ENCODE data around the gene ST6GALNAC5.
"Not testable (repeated sequence)": the region's sequence is repeated elsewhere in the genome, so short reads cannot be mapped to it uniquely, and the experiment has no call there.

Gene ST6GALNAC5

DNA sequence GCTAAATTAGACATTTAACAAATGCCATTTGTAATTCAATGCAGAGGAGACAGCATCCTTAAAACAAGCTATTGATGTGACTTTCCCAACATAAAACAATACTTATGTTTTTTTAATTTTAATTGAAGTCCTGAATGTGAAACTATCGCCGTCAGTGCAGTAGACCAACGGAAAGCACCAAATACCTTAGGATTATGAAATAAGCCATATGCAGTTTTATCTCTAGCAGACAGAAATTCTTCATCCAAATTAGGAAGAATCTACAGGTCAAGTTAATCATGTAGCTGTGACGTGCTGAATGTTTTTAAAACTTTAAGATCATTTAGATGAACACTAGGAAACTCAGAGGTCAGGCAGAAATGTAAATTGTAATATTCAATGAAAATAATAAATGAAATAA is 714 bp upstream of the ST6GALNAC5 start:
- no peak for DNase-seq (ENCODE audit: low read depth)

DNA sequence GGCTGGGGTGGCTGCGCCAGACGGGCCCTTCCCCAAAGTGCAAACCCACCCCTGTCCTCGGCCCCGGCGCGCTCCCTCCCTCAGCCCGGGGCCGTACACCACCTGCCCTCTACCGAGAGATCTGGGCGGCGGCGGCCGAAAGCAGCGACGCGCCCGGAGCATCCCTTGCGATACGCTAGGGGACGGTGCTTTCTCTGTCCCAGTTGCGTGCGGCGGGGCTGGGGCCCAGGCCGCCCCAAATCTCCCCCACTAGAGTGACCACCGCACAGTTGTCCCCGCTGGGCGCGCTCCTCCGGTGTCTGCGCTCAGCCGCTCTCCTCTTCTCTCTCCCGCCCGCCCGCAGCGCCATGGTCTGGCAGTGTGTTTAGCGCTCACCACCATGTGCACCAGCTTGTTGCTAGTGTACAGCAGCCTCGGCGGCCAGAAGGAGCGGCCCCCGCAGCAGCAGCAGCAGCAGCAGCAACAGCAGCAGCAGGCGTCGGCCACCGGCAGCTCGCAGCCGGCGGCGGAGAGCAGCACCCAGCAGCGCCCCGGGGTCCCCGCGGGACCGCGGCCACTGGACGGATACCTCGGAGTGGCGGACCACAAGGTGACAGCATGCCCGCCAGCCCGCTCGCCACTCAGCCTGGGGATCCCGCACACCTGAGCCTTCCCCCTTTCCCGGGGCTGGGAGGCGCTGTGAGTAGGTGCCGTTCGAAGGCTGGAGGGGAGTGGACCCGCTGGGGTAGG is 1.0 kb downstream of the ST6GALNAC5 start:
- DNase-seq (ENCODE audit: low read depth), result peak; percentile 25

DNA sequence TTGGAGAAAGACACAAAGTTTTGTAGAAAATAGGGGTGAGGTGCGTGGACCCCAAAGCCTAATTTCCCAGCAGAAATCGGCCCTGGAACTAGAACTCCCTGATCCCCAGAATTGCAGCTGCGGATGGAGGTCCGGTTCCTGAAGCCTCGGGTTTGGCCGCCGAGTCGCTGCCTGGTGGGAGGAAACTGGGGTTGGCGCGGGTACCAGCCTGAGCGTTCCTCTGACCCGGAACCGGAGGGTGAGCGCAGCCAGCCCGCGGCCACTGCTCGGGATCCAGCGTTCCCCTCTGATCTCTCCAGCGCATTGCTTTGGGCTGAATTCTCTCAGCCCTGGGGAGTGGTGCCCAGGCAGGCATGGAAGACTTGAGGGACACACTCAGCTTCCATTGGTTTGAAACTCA is 1.6 kb downstream of the ST6GALNAC5 start:
- DNase-seq (ENCODE audit: low read depth), result no peak

- no peak for DNase-seq (ENCODE audit: low read depth)
Measured at GRCh38 chr1:76870037-76870436, 2.8 kb downstream of the ST6GALNAC5 start.

DNA sequence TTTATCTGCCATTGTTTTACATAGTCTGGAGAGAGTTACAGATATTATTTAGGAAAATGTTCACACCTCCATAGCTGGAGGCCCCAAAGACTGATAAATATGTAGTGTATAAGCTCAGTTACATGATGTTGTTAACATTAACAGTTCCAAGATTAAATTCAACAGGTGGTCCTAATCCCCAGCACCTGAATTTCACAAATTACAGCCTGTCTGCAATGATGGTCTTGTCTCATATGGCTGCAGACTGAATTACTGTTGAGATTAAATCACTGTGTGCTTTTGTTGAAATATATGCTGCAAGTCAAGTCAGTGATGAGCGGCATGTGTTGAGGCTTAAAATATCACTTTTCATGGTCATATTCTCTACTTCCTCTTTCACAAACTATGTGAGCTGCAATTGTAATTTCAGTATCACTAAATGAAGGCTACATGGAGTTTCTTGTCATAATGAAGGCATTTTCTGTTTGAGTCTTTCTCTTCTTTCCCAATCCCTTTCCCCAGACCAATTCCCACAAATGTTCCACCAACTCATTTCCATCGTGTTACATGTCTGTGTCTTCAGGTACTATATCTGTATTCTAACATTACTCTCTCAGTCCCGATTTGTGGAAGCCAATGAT is 4.2 kb downstream of the ST6GALNAC5 start:
- DNase-seq (ENCODE audit: low read depth), result no peak

DNA sequence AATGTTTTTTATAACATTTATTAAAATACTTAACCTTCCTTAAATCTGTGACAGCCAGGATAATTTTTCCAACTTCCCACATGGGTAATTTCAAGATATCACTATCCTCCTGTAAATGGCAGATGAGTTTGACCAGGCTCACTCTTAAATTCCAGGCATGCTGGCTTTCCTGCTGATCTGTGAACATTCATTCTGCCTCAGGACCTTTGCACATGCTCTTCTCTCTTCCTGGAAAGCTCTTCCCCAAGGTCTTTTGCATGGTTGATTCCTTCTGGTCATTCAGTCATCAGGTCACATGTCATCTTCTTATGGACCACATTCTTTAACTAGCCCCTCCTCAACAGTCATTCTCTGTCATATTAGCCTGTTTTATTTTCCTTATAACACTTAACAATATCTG is 5.7 kb downstream of the ST6GALNAC5 start:
- DNase-seq (ENCODE audit: low read depth), result no peak

DNA sequence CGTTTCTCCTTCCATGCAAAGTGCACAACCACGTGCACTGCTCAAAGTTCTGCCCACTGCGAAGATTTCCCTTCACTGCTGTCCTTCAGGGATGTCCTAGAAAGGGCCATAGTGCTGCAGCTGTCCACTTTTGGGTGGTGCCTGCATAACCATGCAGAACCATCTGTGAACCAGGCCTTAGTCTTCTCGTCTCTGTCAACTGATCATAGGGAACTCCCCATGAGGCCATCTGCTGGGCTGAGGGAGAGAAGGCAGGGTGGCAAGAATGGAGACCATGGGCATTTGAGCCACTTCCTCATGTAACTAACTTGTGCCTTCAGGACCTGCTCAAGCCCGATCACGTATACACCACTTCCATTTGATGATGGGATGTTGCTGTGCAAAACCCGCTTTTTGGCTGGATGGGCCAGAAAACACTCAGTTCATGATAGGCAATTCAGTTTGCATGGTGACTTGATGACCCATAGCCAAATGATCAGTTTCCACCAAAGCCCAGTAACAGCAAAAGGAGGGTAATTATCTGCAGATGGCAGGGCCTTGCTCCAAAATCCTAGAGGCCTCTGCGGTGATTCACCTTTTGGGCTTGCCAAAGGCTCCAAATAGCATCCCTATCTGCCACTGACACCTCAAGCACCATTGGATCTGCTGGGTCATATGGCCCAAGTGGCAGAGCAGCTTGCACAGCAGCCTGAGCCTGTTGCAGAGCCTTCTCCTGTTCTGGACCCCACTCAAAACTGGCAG is 9.5 kb downstream of the ST6GALNAC5 start:
- DNase-seq (ENCODE audit: low read depth), result no peak

DNA sequence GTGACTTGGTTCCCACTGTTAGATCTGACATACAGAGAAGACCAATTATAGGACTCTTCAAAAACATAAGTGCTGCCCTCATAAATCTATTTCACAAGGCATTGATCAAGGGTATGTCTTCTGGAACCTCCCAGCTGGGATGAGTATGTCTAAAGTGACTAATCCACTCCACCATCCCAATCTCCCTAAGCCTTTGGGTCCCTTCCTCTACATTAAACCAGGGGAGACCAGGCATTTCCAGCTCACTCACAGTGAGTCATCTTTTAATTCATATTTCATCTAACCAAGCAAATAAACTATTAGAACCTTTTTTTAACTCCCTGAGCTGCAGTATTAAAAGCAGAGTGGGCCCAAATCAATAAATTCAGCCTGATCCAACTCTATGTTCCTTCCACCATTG is 11.7 kb downstream of the ST6GALNAC5 start:
- DNase-seq (ENCODE audit: low read depth), result not testable (repeated sequence)

DNA sequence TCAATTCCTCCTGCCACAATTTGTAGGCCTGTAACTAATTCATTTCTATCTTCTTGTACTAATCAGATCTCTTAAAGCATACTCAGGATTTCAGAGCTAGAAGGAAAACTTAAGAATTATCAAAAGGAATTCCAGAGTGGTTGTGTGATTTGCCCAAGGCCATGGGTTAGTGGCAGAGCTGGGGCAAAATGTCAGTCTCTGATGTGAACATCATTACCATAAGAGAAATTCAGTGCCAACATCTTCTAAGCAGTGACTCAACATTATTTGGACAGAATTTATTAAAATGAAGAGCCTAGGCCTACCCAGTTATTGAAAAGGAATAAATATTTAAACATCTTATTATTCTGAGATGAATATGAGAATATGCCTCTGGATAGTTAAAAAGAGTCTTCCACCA is 14.5 kb downstream of the ST6GALNAC5 start:
- no peak for DNase-seq (ENCODE audit: low read depth)

DNA sequence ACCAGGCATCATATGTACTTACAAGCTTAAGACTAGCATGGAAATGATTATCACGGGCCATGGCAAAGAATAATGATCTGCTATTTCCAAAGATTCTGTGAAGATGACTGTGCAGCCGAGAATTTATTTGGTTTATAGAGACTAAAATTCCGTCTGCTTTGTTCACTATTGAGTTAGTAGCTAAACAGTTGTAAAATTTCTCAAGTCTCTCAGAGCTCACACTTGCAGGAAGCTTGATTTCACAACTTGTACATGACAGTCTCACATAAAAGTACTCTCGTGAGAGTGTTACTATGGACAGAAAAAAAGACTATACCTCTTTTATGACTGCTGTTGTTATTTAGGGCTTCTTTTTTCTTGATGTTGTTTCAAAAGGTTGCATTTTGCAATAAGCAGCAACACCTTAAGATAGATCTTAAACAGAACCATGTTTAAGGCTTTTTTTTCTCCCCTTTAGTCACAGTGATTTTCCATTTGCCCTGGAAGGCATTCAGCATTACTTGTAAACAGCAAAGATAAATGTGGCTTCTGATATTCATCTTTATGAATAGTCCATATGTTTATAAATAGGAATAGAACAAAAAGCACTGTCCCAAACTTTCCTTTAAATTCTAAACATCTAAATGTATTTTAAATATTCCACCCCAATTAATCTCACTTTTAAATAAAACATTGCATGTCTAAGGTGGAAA is 24.8 kb downstream of the ST6GALNAC5 start:
- DNase-seq (ENCODE audit: low read depth), result no peak

DNA sequence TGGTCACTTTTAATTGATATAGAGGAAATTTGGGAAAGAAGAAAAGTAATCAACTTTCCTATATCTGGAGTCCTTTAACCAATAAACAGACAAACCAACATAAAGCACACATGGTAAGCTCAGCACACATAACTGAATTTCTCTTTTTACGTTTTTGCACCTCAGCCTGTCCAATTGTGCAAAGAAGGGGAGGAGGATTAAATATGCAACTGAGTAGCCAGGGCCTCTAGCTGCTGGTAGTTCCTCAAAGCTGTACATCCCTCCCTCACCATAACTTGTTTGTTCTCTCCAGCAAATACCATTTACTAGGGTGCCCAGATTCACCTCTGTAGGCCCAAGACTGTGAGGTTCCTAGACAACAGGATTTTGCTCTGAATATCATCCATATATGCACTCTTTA is 25.4 kb downstream of the ST6GALNAC5 start:
- no peak for DNase-seq (ENCODE audit: low read depth)

DNA sequence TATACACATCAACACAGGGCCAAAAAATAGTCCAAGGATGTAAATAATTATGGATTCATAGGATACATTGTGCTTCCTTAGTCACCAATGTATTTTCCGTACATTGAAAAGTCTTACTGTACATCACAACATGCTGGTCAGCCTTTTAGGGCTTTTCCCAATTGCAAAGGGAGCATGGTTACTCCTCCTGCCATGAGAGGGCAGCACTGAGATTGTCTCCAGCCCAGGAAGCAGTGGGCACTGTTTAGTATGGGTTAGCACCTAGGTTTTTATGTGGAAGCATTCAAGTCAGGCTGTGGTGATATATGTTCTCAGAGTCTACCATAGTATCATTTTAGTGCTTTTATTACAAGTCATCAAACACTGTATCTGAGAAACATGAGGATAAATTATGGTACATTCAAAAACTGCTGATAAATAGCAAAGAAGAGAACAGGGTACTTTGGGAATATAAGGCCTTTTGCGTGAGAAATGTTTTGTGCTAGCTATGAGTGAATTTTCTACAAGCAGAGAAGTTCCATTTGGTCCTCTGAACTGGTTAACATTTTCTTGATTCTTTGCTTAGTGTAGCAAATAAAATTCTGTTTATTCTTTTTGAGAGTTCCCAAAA is 34.0 kb downstream of the ST6GALNAC5 start:
- DNase-seq (ENCODE audit: low read depth), result peak; percentile 21

DNA sequence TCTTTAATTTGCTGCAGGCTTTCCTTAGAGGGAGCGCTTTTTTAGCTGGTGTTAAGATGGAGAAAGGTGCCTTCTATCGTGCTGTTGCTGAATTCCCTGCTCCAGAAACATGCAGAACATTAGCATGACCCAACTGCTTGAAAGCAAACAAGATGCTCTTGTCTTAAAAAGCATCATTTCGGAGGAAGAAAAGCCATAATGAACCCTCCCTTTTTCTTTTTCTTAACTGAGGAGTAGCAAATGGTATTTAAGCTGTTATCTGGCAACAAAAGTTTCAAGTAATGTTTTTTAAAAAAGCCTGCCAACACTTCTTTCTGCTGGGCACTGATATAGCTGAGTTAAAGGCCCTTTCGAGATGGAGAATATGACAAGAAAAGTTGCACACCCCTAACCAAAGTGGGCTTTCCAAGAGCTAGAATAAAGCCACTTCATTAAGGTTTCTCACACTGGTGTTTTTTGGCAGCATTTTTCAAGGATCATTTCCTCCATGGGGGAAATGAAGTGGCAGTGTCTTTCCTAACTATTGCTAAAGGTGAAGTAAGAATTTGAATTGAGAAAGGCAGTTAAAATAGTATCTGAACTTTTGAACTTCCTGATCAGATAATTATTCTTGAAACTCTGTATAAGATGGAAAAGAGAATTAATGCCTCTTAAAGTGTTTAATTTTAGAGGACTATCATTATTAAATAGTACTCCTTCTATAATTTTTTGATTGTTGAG is 38.8 kb downstream of the ST6GALNAC5 start:
- no peak for DNase-seq (ENCODE audit: low read depth)

- DNase-seq (ENCODE audit: low read depth), result no peak
Measured at GRCh38 chr1:76909311-76909710, 42.0 kb downstream of the ST6GALNAC5 start.

DNA sequence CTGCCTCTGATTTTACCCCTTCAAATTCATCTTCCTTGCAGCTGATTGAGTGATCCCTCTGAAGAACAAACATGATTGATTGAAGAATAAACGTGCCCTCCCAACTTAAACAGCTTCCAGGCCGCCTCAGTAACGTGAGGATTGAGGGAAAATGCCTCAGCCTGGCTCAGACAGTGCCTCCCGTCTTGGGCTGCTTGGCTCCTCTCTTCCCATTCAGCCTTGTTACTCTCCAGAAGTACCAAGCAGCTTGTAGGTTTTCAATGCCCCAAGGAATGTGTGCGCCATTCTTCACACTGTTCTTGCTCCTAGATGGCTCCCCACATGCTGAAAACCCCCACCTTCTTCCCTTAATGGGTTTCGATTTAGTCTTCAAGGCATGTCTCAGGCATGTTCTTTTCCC is 51.8 kb downstream of the ST6GALNAC5 start:
- DNase-seq (ENCODE audit: low read depth), result no peak

DNA sequence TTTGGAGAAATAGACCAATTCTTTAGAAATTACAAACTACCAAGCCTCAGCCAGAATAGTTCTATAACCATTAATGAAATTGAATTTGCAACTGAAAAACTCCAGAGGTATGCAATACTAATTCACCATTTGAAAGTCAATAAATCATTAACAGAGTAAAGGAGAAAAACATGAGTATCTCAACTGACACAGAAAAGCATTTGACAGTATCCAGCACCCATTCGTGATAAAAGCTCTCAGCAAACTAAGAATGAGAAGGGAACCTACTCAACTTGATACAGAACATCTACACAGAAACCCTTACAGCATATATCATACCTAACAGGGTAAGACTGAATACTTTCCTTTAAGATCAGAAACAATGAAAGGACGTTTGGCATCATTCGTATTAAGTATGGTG is 54.3 kb downstream of the ST6GALNAC5 start:
- DNase-seq (ENCODE audit: low read depth), result no peak

GRCh38 chr1:76925825-76926224 is 58.5 kb downstream of the ST6GALNAC5 start:
- DNase-seq (ENCODE audit: low read depth), result no peak

- DNase-seq (ENCODE audit: low read depth), result no peak
Measured at GRCh38 chr1:76928522-76928921, 61.2 kb downstream of the ST6GALNAC5 start.

DNA sequence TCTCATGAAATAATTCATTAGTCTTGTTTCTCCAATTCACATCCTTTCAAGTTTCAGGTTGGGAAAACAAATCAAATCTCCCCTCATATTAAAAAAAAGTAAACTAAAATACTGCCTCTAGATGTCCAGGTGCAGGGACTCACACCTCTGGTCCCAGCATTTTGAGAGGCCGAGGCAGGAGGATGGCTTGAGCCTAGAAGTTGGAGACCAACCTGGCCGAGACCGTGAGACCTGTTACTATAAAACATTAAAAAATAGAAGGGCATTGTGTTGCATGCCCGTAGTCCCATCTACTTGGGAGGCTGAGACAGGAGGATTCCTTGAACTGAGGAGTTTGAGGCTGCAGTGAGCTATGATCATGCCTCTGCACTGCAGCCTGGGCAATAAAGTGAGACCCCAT is 61.9 kb downstream of the ST6GALNAC5 start:
- DNase-seq (ENCODE audit: low read depth), result no peak

DNA sequence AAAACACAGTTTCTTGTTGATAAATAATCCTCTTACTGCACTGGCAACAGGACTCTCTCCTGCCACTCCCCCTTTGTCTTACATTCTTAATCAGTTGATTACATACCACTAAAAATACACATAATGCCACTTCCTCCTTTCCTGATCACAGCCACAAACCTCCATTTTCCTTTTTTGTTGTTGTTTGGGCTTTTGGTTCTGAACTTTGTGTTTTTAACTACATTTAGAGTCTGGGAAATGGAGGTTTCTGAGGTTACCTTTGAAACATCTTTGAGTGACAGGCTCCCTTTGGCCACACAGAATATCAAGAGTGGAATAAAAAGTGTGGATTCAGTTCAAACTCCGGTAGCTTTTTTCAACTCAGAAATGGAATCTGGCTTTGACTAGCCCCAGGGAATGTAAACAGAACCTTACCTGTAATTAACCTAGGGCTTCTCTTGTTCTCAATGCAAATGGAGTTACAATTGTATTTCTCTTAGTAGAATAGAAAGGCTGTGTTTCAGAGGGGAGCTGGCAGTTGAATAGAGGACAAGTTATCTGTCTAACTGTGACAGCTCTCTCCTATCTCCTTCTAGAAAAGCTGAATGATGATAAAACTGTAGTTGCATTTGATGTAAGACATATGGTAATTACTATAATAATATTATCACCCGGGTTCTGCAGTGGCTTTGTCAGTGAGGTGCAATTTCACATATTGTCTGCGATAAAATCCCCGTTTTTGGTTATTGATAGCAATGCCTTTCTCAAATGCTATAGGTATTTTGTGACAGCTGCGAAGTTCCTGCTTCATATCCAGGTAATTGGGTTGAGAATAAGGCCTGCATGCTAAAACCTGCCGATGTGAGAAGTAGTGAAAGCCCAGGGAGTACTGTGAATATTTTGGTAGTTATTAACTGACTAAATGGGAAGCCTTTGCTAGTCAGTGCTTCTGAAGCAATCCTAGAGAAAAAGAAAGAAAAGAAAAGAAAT is 66.9 kb downstream of the ST6GALNAC5 start:
- no peak for DNase-seq (ENCODE audit: low read depth)

All from activated T-cell treated with anti-CD3 and anti-CD28 coated beads for 48 hours (primary cell).